HepG2 (cell line): Measurements from ENCODE around the gene ARMC8. TPM values are rescaled to one million over a fixed set of nuclear protein-coding genes. Genes with fewer than 3 reads are reported as not detected.

Experiments
- ATAC-seq: fragments of 200-7000 bp; cut with Tn5 transposase; 3 replicates; pipeline ENCODE4 v1.9.1; 2020; ENCODE audit warnings: mild to moderate bottlenecking, moderate library complexity
- BruUV-seq: library from RNA; stranded (reverse); fragments of 400-500 nt; replicated peaks from 2 replicates; lab custom pipeline; 2021; lab: Mats Ljungman, UMichigan
- CTCF ChIA-PET: fragments of 300-600 bp; formaldehyde crosslinking; extraction: SDS; loops from one replicate; lab custom pipeline; 2021; ENCODE audit warnings: low total read pairs, inconsistent platforms, low intra/inter-chr PET ratio; lab: Yijun Ruan, JAX
- POLR2A ChIA-PET: fragments of 350-600 bp; sonication (Branson Sonifier 250); formaldehyde crosslinking; loops from one replicate; lab custom pipeline; 2020; ENCODE audit warnings: antibody characterized with exemption, inconsistent platforms; lab: Yijun Ruan, JAX
- DNase-seq: peaks from one replicate; pipeline ENCODE4 v3.0.0-alpha.2; 2015; ENCODE audit warnings: low spot score
- FAIRE-seq: peaks from 3 replicates; lab custom pipeline; 2011; peaks lifted over from hg19 to GRCh38; lab: Jason Lieb, UNC
- H2AFZ ChIP-seq: one replicate; pipeline ENCODE4 v1.6.1; 2011; ENCODE audit warnings: low read length, inconsistent platforms
- H3K27ac ChIP-seq: fragments of 300-600 bp; 3 replicates; pipeline ENCODE4 v1.8.0; 2011; ENCODE audit warnings: mixed run types, mild to moderate bottlenecking, mixed read lengths, low read length, inconsistent platforms; ENCODE audit not compliant: insufficient read depth; ENCODE audit errors: extremely low read length
- H3K27me3 ChIP-seq, 2 experiments: fragments of 200-600 bp in 1 of 2; 2 replicates in 1 of 2; 3 replicates in 1 of 2; pipeline versions ENCODE4 v1.6.0 to v1.8.0; 2011; ENCODE audit warnings: low read length in 2 of 2, mild to moderate bottlenecking in 2 of 2, moderate library complexity in 2 of 2, inconsistent platforms in 1 of 2; ENCODE audit not compliant: insufficient read depth in 2 of 2, control insufficient read depth in 1 of 2
- H3K36me3 ChIP-seq, 2 experiments: fragments of 200-600 bp in 1 of 2; replicated peaks in 1 of 2; 2 replicates in 1 of 2; 3 replicates in 1 of 2; pipeline versions ENCODE4 v1.5.1 to v1.8.0; 2011; ENCODE audit warnings: low read length in 2 of 2, inconsistent platforms in 1 of 2; ENCODE audit not compliant: insufficient read depth in 2 of 2, control insufficient read depth in 1 of 2
- H3K4me1 ChIP-seq: 2 replicates; pipeline ENCODE4 v1.5.1; 2012; ENCODE audit warnings: low read length, inconsistent platforms; ENCODE audit not compliant: insufficient read depth
- H3K4me2 ChIP-seq: 2 replicates; pipeline ENCODE4 v1.6.0; 2011; ENCODE audit warnings: low read depth, low read length, inconsistent platforms
- H3K4me3 ChIP-seq, 3 experiments: fragments of 200-600 bp in 1 of 3; sonication (generic), shearing (Covaris generic) in 1 of 3; replicated peaks in 1 of 3; 2 replicates each; pipeline ENCODE4 v1.5.1; 2011 to 2016; ENCODE audit warnings: low read length in 3 of 3, inconsistent platforms in 2 of 3, low read depth in 2 of 3, mild to moderate bottlenecking in 2 of 3, control low read depth in 1 of 3, mixed read lengths in 1 of 3; ENCODE audit not compliant: insufficient read depth in 1 of 3
- H3K79me2 ChIP-seq: one replicate; pipeline ENCODE4 v1.6.1; 2011; ENCODE audit warnings: low read length, inconsistent platforms; ENCODE audit not compliant: insufficient read depth
- H3K9ac ChIP-seq: 2 replicates; pipeline ENCODE4 v1.6.0; 2011; ENCODE audit warnings: mild to moderate bottlenecking, low read depth, low read length, inconsistent platforms; ENCODE audit not compliant: insufficient read depth
- H3K9me3 ChIP-seq: 2 replicates; pipeline ENCODE4 v1.5.1; 2012; ENCODE audit warnings: mild to moderate bottlenecking, low read length
- H4K20me1 ChIP-seq: 2 replicates; pipeline ENCODE4 v1.6.0; 2011; ENCODE audit warnings: inconsistent platforms, mild to moderate bottlenecking, low read length, moderate library complexity; ENCODE audit not compliant: insufficient read depth
- CC2D1A ChIP-seq: sonication (generic); formaldehyde crosslinking; IDR thresholded peaks from 2 replicates; pipeline ENCODE4 v1.8.1; 2023; ENCODE audit warnings: mild to moderate bottlenecking, missing genetic modification reagents
- CENPBD1 ChIP-seq: sonication (generic); formaldehyde crosslinking; IDR thresholded peaks from 2 replicates; pipeline ENCODE4 v1.8.0; 2022; ENCODE audit warnings: missing genetic modification reagents, low read depth, mild to moderate bottlenecking, borderline replicate concordance
- CENPT ChIP-seq: sonication (generic); formaldehyde crosslinking; IDR thresholded peaks from 2 replicates; pipeline ENCODE4 v1.8.0; 2022; ENCODE audit warnings: low read depth, mild to moderate bottlenecking, moderate library complexity, missing genetic modification reagents
- DNMT3B ChIP-seq: conservative IDR thresholded peaks from 2 replicates; pipeline ENCODE4 v1.6.1; 2016; ENCODE audit warnings: missing biosample characterization, control low read depth
- HOXA3 ChIP-seq: sonication (generic); formaldehyde crosslinking; IDR thresholded peaks from 2 replicates; pipeline ENCODE4 v1.5.0; 2020; ENCODE audit warnings: missing genetic modification reagents
- JARID2 ChIP-seq: sonication (generic); formaldehyde crosslinking; IDR thresholded peaks from 2 replicates; pipeline ENCODE4 v1.8.1; 2023; ENCODE audit warnings: missing genetic modification reagents, inconsistent platforms; ENCODE audit not compliant: insufficient replicate concordance
- MAF1 ChIP-seq: sonication (generic); formaldehyde crosslinking; IDR thresholded peaks from 2 replicates; pipeline ENCODE4 v1.5.0; 2020; ENCODE audit warnings: missing genetic modification reagents, borderline replicate concordance
- PHF20 ChIP-seq: sonication (generic); formaldehyde crosslinking; IDR thresholded peaks from 2 replicates; pipeline ENCODE4 v1.5.0; 2020; ENCODE audit warnings: mild to moderate bottlenecking, missing genetic modification reagents
- RELA ChIP-seq: sonication (generic); formaldehyde crosslinking; IDR thresholded peaks from 2 replicates; pipeline ENCODE4 v1.4.0; 2020; ENCODE audit warnings: missing genetic modification reagents
- TFDP2 ChIP-seq: sonication (generic); formaldehyde crosslinking; IDR thresholded peaks from 2 replicates; pipeline ENCODE4 v1.4.0; 2020; ENCODE audit warnings: missing genetic modification reagents
- TOPORS ChIP-seq: sonication (generic); formaldehyde crosslinking; IDR thresholded peaks from 2 replicates; pipeline ENCODE4 v1.8.0; 2023; ENCODE audit warnings: mild to moderate bottlenecking, missing genetic modification reagents
- XRCC5 ChIP-seq: fragments of 200-400 bp; formaldehyde crosslinking; optimal IDR thresholded peaks from 2 replicates; pipeline ENCODE3; 2017; ENCODE audit warnings: mild to moderate bottlenecking, low read length
- ZNF430 ChIP-seq: sonication (generic); formaldehyde crosslinking; IDR thresholded peaks from 2 replicates; pipeline ENCODE4 v1.9.0; 2021; ENCODE audit warnings: mild to moderate bottlenecking, missing genetic modification reagents
- ZNF432 ChIP-seq: sonication (generic); formaldehyde crosslinking; IDR thresholded peaks from 2 replicates; pipeline ENCODE4 v1.5.0; 2020; ENCODE audit warnings: missing genetic modification reagents, mild to moderate bottlenecking, borderline replicate concordance
- ZNF562 ChIP-seq: sonication (generic); formaldehyde crosslinking; IDR thresholded peaks from 2 replicates; pipeline ENCODE4 v1.8.0; 2022; ENCODE audit warnings: missing genetic modification reagents, borderline replicate concordance
- ZNF572 ChIP-seq: sonication (generic); formaldehyde crosslinking; IDR thresholded peaks from 2 replicates; pipeline ENCODE4 v1.5.1; 2020; ENCODE audit warnings: mild to moderate bottlenecking, missing genetic modification reagents
- ZNF747 ChIP-seq: sonication (generic); formaldehyde crosslinking; IDR thresholded peaks from 2 replicates; pipeline ENCODE4 v1.8.1; 2023; ENCODE audit warnings: missing genetic modification reagents, mild to moderate bottlenecking, borderline replicate concordance
- ZNF775 ChIP-seq: sonication (generic); formaldehyde crosslinking; IDR thresholded peaks from 2 replicates; pipeline ENCODE4 v1.4.0; 2020; ENCODE audit warnings: missing genetic modification reagents, mild to moderate bottlenecking, moderate library complexity, borderline replicate concordance
- WGBS: methylation state at CpG from one replicate; pipeline ENCODE4 v1.1.6; 2017; ENCODE audit warnings: low lambda C conversion rate; 5-methylcytosine and 5-hydroxymethylcytosine counted together
- in situ Hi-C: cut with HindIII; loops from 2 replicates; pipeline ENCODE4 v1.10.0; 2017; ENCODE audit warnings: low pct_unique_long_range_greater_than_20kb; ENCODE audit not compliant: extremely low pct_ligation_motif_present
- intact Hi-C: fragments of 100-400 bp; cut with micrococcal nuclease; formaldehyde crosslinking; loops from one replicate; pipeline ENCODE4 v1.10.0; 2022; ENCODE audit not compliant: unreplicated experiment
- polyA plus RNA-seq, 8 experiments: library from polyadenylated mRNA; depleted of rRNA in 3 of 8; stranded (reverse) in 7 of 8; unstranded in 1 of 8; fragments of >200 nt; fragmentation: Illumina TruSeq in 4 of 8; extraction: Trizol in 4 of 8; gene quantifications; 2 replicates each; pipeline versions ENCODE4 v1.2.1 to v1.2.3, GENCODE V29; 2011 to 2016; ENCODE audit warnings: low read depth in 4 of 8, missing spikeins in 1 of 8, mixed read lengths in 1 of 8; ENCODE audit not compliant: insufficient read depth in 1 of 8
- total RNA-seq, 5 experiments: library from RNA; depleted of rRNA; stranded (reverse); fragments of >200 nt; fragmentation: Illumina TruSeq; extraction: Trizol; gene quantifications; 2 replicates each; pipeline ENCODE4 v1.2.3, GENCODE V29; 2016; ENCODE audit warnings: low read depth in 1 of 5

ARMC8 gene
- total and polyA plus RNA-seq, 2 of the 13 experiments (the other 11 are each of a cell fraction or from before 2014, with no cell fraction given), result 38.9 to 55.3 TPM

- no peak for ATAC-seq
- Histone ChIP-seq H3K4me2 (no peak overlapping the region), H3K27ac (no peak overlapping the region), H3K79me2 (no peaks in the 10 kb centered on the region), H3K36me3 (no peaks in the 10 kb centered on the region), H3K27me3 (no peaks in the 10 kb centered on the region), H2AFZ (no peak overlapping the region), H3K4me1 (no peaks in the 10 kb centered on the region), H3K4me3 (no peak overlapping the region), H3K9ac (no peak overlapping the region), H4K20me1 (no peaks in the 10 kb centered on the region), H3K9me3 (no peaks in the 10 kb centered on the region)
- BruUV-seq, result no TSS peak
- TF ChIP-seq ZNF572 (no peak), ZNF432 (CRISPR knock-in tag) (no peak), XRCC5 (no peak), TOPORS (no peak), TFDP2 (no peak), HOXA3 (CRISPR knock-in tag) (no peak)
- no peak for FAIRE-seq
- DNase-seq, result no peak
- ChIA-PET CTCF (no interaction called here), POLR2A (no interaction called here)
- intact Hi-C loops, result no loop called here
- 100% methylated on average over 1 of the region's 1 CpG for WGBS
- in situ Hi-C loops, result no loop called here
Observed at GRCh38 chr3:138256022-138256421, 68.9 kb downstream of the ARMC8 start.

- Histone ChIP-seq H3K9ac (no peak overlapping the region), H3K4me1 (no peaks in the 10 kb centered on the region), H3K4me2 (no peak overlapping the region), H2AFZ (no peak overlapping the region), H3K4me3 (no peak overlapping the region), H4K20me1 (no peaks in the 10 kb centered on the region), H3K27me3 (no peaks in the 10 kb centered on the region), H3K27ac (no peak overlapping the region), H3K9me3 (no peaks in the 10 kb centered on the region), H3K79me2 (no peaks in the 10 kb centered on the region), H3K36me3 (peaks cover 0 to 2% of the 10 kb centered on the region in 2 experiments; a peak in 1 of 5 replicates)
- CTCF ChIA-PET, result no interaction called here
- FAIRE-seq (no peak), ATAC-seq (no peak), DNase-seq (no peak)
- POLR2A ChIA-PET, result no interaction called here
- 81% methylated on average over 1 of the region's 1 CpG for WGBS
- intact Hi-C loops, result no loop called here
- in situ Hi-C loops, result no loop called here
- no TSS peak for BruUV-seq
- TF ChIP-seq ZNF775 (CRISPR knock-in tag), result no peak
- TF ChIP-seq CC2D1A (CRISPR knock-in tag), result no peak
- no peak for TF ChIP-seq RELA (CRISPR knock-in tag)
- no peak for TF ChIP-seq DNMT3B (CRISPR knock-in tag)
- TF ChIP-seq CENPBD1 (CRISPR knock-in tag), result no peak
- TF ChIP-seq MAF1 (CRISPR knock-in tag), result no peak
- TF ChIP-seq ZNF562, result no peak
- no peak for TF ChIP-seq ZNF747 (CRISPR knock-in tag)
- TF ChIP-seq JARID2 (CRISPR knock-in tag), result no peak
- TF ChIP-seq ZNF430 (CRISPR knock-in tag), result no peak
- no peak for TF ChIP-seq PHF20
- TF ChIP-seq CENPT (CRISPR knock-in tag), result no peak
Observed at GRCh38 chr3:138257986-138258385, 70.9 kb downstream of the ARMC8 start.
